Activated naive CD8-positive, alpha-beta T cell treated with anti-CD3 and anti-CD28 coated beads for 36 hours (primary cell): Measurements from ENCODE around the gene INSC. TPM values are rescaled to one million over a fixed set of nuclear protein-coding genes. Genes with fewer than 3 reads are reported as not detected.

Experiments used
- DNase-seq: peaks from one replicate; pipeline ENCODE4 v3.0.0; 2021
- H3K27ac Mint-ChIP-seq: one replicate; pipeline ENCODE4 v1.8.0; 2022; ENCODE audit warnings: mild to moderate bottlenecking, moderate library complexity, mixed read lengths
- H3K27me3 Mint-ChIP-seq: one replicate; pipeline ENCODE4 v1.8.0; 2022; ENCODE audit warnings: mild to moderate bottlenecking, mixed read lengths
- H3K36me3 Mint-ChIP-seq: one replicate; pipeline ENCODE4 v1.8.0; 2021; ENCODE audit warnings: mild to moderate bottlenecking, mixed read lengths
- H3K4me1 Mint-ChIP-seq: one replicate; pipeline ENCODE4 v1.8.0; 2021; ENCODE audit warnings: mixed read lengths
- H3K4me3 Mint-ChIP-seq: one replicate; pipeline ENCODE4 v1.8.0; 2022; ENCODE audit warnings: mild to moderate bottlenecking, moderate library complexity, mixed read lengths
- H3K9me3 Mint-ChIP-seq: one replicate; pipeline ENCODE4 v1.8.0; 2022; ENCODE audit warnings: mixed read lengths
- total RNA-seq, 2 experiments: library from RNA; stranded (reverse); gene quantifications; one replicate each; pipeline ENCODE4 v1.2.3, GENCODE V29; 2021

INSC gene
- total RNA-seq, 2 experiments from 2014 or later, result 0.27 to 0.30 TPM

GRCh38 chr11:15150507-15150906, 35.8 kb downstream of the INSC start:
- H3K27me3 Mint-ChIP-seq, result no peaks in the 10 kb centered on the region
- DNase-seq, result no peak
- H3K27ac Mint-ChIP-seq, result no peak overlapping the region
- H3K4me1 Mint-ChIP-seq, result peaks cover 10% of the 10 kb centered on the region
- H3K36me3 Mint-ChIP-seq, result no peaks in the 10 kb centered on the region
- H3K4me3 Mint-ChIP-seq, result no peak overlapping the region
- no peaks in the 10 kb centered on the region for H3K9me3 Mint-ChIP-seq

- no peaks in the 10 kb centered on the region for H3K9me3 Mint-ChIP-seq
- H3K36me3 Mint-ChIP-seq, result no peaks in the 10 kb centered on the region
- H3K4me3 Mint-ChIP-seq, result no peak overlapping the region
- H3K27ac Mint-ChIP-seq, result no peak overlapping the region
- no peaks in the 10 kb centered on the region for H3K27me3 Mint-ChIP-seq
- DNase-seq, result no peak
- H3K4me1 Mint-ChIP-seq, result peaks cover 10% of the 10 kb centered on the region
These were observed 38.5 kb downstream of the INSC start for GRCh38 chr11:15153231-15153630.

- H3K9me3 Mint-ChIP-seq, result no peaks in the 10 kb centered on the region
- H3K4me3 Mint-ChIP-seq, result no peak overlapping the region
These were observed 42.5 kb downstream of the INSC start for GRCh38 chr11:15157181-15157580.

GRCh38 chr11:15157606-15158137, 42.9 kb downstream of the INSC start:
- H3K4me3 Mint-ChIP-seq, result no peak overlapping the region
- no peak overlapping the region for H3K27ac Mint-ChIP-seq
- no peaks in the 10 kb centered on the region for H3K4me1 Mint-ChIP-seq
- H3K9me3 Mint-ChIP-seq, result no peaks in the 10 kb centered on the region
- no peak for DNase-seq
- H3K27me3 Mint-ChIP-seq, result no peaks in the 10 kb centered on the region
- no peaks in the 10 kb centered on the region for H3K36me3 Mint-ChIP-seq

More at GRCh38 chr11:15157181-15157580, 42.5 kb downstream of the INSC start:
- no peaks in the 10 kb centered on the region for H3K27me3 Mint-ChIP-seq
- H3K27ac Mint-ChIP-seq, result no peak overlapping the region
- no peaks in the 10 kb centered on the region for H3K36me3 Mint-ChIP-seq
- DNase-seq, result no peak
- no peaks in the 10 kb centered on the region for H3K4me1 Mint-ChIP-seq

GRCh38 chr11:15158351-15159015, 43.8 kb downstream of the INSC start:
- no peaks in the 10 kb centered on the region for H3K9me3 Mint-ChIP-seq
- no peaks in the 10 kb centered on the region for H3K27me3 Mint-ChIP-seq
- no peak for DNase-seq
- no peak overlapping the region for H3K27ac Mint-ChIP-seq
- H3K4me3 Mint-ChIP-seq, result no peak overlapping the region
- H3K36me3 Mint-ChIP-seq, result no peaks in the 10 kb centered on the region
- no peaks in the 10 kb centered on the region for H3K4me1 Mint-ChIP-seq

GRCh38 chr11:15159085-15159484, 44.4 kb downstream of the INSC start:
- no peak for DNase-seq
- Mint-ChIP-seq H3K4me3 (no peak overlapping the region), H3K27ac (no peak overlapping the region), H3K36me3 (no peaks in the 10 kb centered on the region), H3K4me1 (no peaks in the 10 kb centered on the region), H3K9me3 (no peaks in the 10 kb centered on the region), H3K27me3 (no peaks in the 10 kb centered on the region)

- Mint-ChIP-seq H3K9me3 (no peaks in the 10 kb centered on the region), H3K27me3 (no peaks in the 10 kb centered on the region)
- no peak for DNase-seq
These were observed 47.1 kb downstream of the INSC start for GRCh38 chr11:15161790-15162189.

GRCh38 chr11:15163136-15163535, 48.4 kb downstream of the INSC start:
- H3K27me3 Mint-ChIP-seq, result no peaks in the 10 kb centered on the region
- no peaks in the 10 kb centered on the region for H3K9me3 Mint-ChIP-seq
- H3K4me1 Mint-ChIP-seq, result no peaks in the 10 kb centered on the region
- H3K27ac Mint-ChIP-seq, result no peak overlapping the region
- no peak overlapping the region for H3K4me3 Mint-ChIP-seq
- no peaks in the 10 kb centered on the region for H3K36me3 Mint-ChIP-seq
- DNase-seq, result no peak

More at GRCh38 chr11:15161790-15162189, 47.1 kb downstream of the INSC start:
- Mint-ChIP-seq H3K4me3 (no peak overlapping the region), H3K27ac (no peak overlapping the region), H3K4me1 (no peaks in the 10 kb centered on the region), H3K36me3 (no peaks in the 10 kb centered on the region)

GRCh38 chr11:15166204-15166603, 51.5 kb downstream of the INSC start:
- H3K27ac Mint-ChIP-seq, result no peak overlapping the region
- peaks cover 4% of the 10 kb centered on the region for H3K27me3 Mint-ChIP-seq
- DNase-seq, result no peak
- no peaks in the 10 kb centered on the region for H3K9me3 Mint-ChIP-seq
- no peak overlapping the region for H3K4me3 Mint-ChIP-seq
- H3K36me3 Mint-ChIP-seq, result no peaks in the 10 kb centered on the region
- H3K4me1 Mint-ChIP-seq, result no peaks in the 10 kb centered on the region

GRCh38 chr11:15169815-15170551, 55.3 kb downstream of the INSC start:
- H3K9me3 Mint-ChIP-seq, result no peaks in the 10 kb centered on the region
- H3K36me3 Mint-ChIP-seq, result no peaks in the 10 kb centered on the region
- H3K27me3 Mint-ChIP-seq, result peaks cover 12% of the 10 kb centered on the region
- no peak overlapping the region for H3K4me3 Mint-ChIP-seq
- H3K27ac Mint-ChIP-seq, result no peak overlapping the region
- H3K4me1 Mint-ChIP-seq, result no peaks in the 10 kb centered on the region
- DNase-seq, result no peak

GRCh38 chr11:15170698-15171097, 56.0 kb downstream of the INSC start:
- Mint-ChIP-seq H3K4me3 (no peak overlapping the region), H3K27ac (no peak overlapping the region), H3K27me3 (peaks cover 17% of the 10 kb centered on the region), H3K9me3 (no peaks in the 10 kb centered on the region), H3K4me1 (no peaks in the 10 kb centered on the region), H3K36me3 (no peaks in the 10 kb centered on the region)
- no peak for DNase-seq

- Mint-ChIP-seq H3K36me3 (no peaks in the 10 kb centered on the region), H3K4me1 (no peaks in the 10 kb centered on the region), H3K4me3 (no peak overlapping the region), H3K27ac (no peak overlapping the region), H3K27me3 (peaks cover 17% of the 10 kb centered on the region), H3K9me3 (no peaks in the 10 kb centered on the region)
- no peak for DNase-seq
These were observed 57.2 kb downstream of the INSC start for GRCh38 chr11:15171956-15172355.

GRCh38 chr11:15175831-15176230, 61.1 kb downstream of the INSC start:
- Mint-ChIP-seq H3K4me1 (no peaks in the 10 kb centered on the region), H3K27ac (no peak overlapping the region), H3K36me3 (no peaks in the 10 kb centered on the region), H3K9me3 (no peaks in the 10 kb centered on the region), H3K4me3 (no peak overlapping the region), H3K27me3 (peaks cover 16% of the 10 kb centered on the region)
- no peak for DNase-seq

- Mint-ChIP-seq H3K4me1 (no peaks in the 10 kb centered on the region), H3K9me3 (no peaks in the 10 kb centered on the region), H3K36me3 (no peaks in the 10 kb centered on the region), H3K27ac (no peak overlapping the region), H3K27me3 (peaks cover 13% of the 10 kb centered on the region), H3K4me3 (no peak overlapping the region)
- no peak for DNase-seq
These were observed 62.0 kb downstream of the INSC start for GRCh38 chr11:15176646-15177163.

GRCh38 chr11:15177491-15177890, 62.8 kb downstream of the INSC start:
- Mint-ChIP-seq H3K4me3 (no peak overlapping the region), H3K9me3 (no peaks in the 10 kb centered on the region), H3K27ac (no peak overlapping the region), H3K4me1 (no peaks in the 10 kb centered on the region), H3K27me3 (peaks cover 11% of the 10 kb centered on the region), H3K36me3 (no peaks in the 10 kb centered on the region)
- no peak for DNase-seq
